Heart left ventricle (tissue), 16 donors: ENCODE measurements around the gene SLC9A7. TPM values are rescaled to one million over a fixed set of nuclear protein-coding genes. Genes with fewer than 3 reads are reported as not detected.

ENCODE experiments used
- ATAC-seq, 4 donors: fragments of 200-7000 bp; cut with Tn5 transposase; one replicate each; pipeline ENCODE4 v1.9.1; 2020 to 2022; ENCODE audit warnings: moderate library complexity in 4 of 4, mild to moderate bottlenecking in 3 of 4, moderate number of reproducible peaks in 1 of 4
- DNase-seq, 5 donors: peaks; one replicate each; pipeline ENCODE4 v3.0.0-alpha.2; 2020
- H3K27ac ChIP-seq, 12 donors: fragments of 200-600 bp; sonication (generic) in 4 of 12; one replicate each; pipeline versions ENCODE4 v1.5.0 to v1.8.0; 2016 to 2022; ENCODE audit warnings: mild to moderate bottlenecking in 2 of 12
- H3K27me3 ChIP-seq, 9 donors: fragments of 200-600 bp; sonication (generic) in 2 of 9; one replicate each; pipeline versions ENCODE4 v1.5.1 to v1.8.0; 2016 to 2022; ENCODE audit warnings: mild to moderate bottlenecking in 3 of 9
- H3K36me3 ChIP-seq, 9 donors: fragments of 200-600 bp; sonication (generic) in 2 of 9; one replicate each; pipeline versions ENCODE4 v1.5.0 to v1.8.0; 2018 to 2022; ENCODE audit warnings: mild to moderate bottlenecking in 2 of 9
- H3K4me1 ChIP-seq, 12 donors: fragments of 200-600 bp; sonication (generic) in 4 of 12; one replicate each; pipeline versions ENCODE4 v1.5.0 to v1.8.0; 2016 to 2022; ENCODE audit warnings: mild to moderate bottlenecking in 3 of 12
- H3K4me3 ChIP-seq, 12 donors: fragments of 200-600 bp; sonication (generic) in 4 of 12; one replicate each; pipeline versions ENCODE4 v1.5.0 to v1.8.0; 2017 to 2022; ENCODE audit warnings: mild to moderate bottlenecking in 9 of 12, moderate library complexity in 4 of 12
- H3K9me3 ChIP-seq, 12 donors: fragments of 200-600 bp; sonication (generic) in 4 of 12; one replicate each; pipeline versions ENCODE4 v1.5.0 to v1.8.0; 2016 to 2022; ENCODE audit warnings: mild to moderate bottlenecking in 1 of 12
- CTCF ChIP-seq, 12 donors: fragments of 200-600 bp; sonication (generic) in 4 of 12; IDR thresholded peaks; one replicate each; pipeline versions ENCODE4 v1.5.0 to v1.8.0; 2018 to 2022; ENCODE audit warnings: antibody characterized with exemption in 12 of 12, mild to moderate bottlenecking in 5 of 12
- POLR2A ChIP-seq, 2 donors: fragments of 450-650 bp; IDR thresholded peaks; one replicate each; pipeline ENCODE4 v1.6.1; 2017; ENCODE audit warnings: antibody characterized with exemption in 2 of 2, mild to moderate bottlenecking in 2 of 2, moderate library complexity in 2 of 2
- WGBS, 4 donors: extraction: QIAGEN DNeasy Blood & Tissue Kit in 2 of 4; methylation state at CpG; one replicate each; pipeline versions ENCODE4 v1.1.5 to v1.1.7; 2013 to 2018; 5-methylcytosine and 5-hydroxymethylcytosine counted together
- intact Hi-C, 10 donors: fragments of 100-400 bp; cut with DNase I; formaldehyde crosslinking; loops; one replicate each; pipeline versions ENCODE4 v1.11.1 to v1.14.2; 2022
- polyA plus RNA-seq, 2 donors: library from polyadenylated mRNA; stranded (reverse); fragments of 200-250 nt; gene quantifications; one replicate each; pipeline ENCODE4 v1.2.3, GENCODE V29; 2013
- total RNA-seq, 9 donors: library from RNA; depleted of rRNA in 2 of 9; stranded (reverse); fragments of >200 nt in 2 of 9; fragmentation: NEBNext Ultra II Directional in 3 of 9; extraction: Animal tissue kit (Norgen Biotek cat#: 25700) in 3 of 9; gene quantifications; one replicate each; pipeline versions ENCODE4 v1.1.0 to v1.2.4, GENCODE V29; 2016 to 2023
- donor health status: ischemic (EF 13 %, LVEDD 7.1; RV severe dilation, severe dysfunction).
- donor health status: healthy with polysubstance abuse.
- donor health status: DM: no; HTN: yes; CAD: no.
- donor health status: DM: no; HTN: no; CAD: no.
- donor health status: ischemic (EF 25% LVEDD 6.9; RV normal size, moderate dysfunction).
- donor health status: ischemic (EF 25% LVEDD 5.7; RV mildly dilated, moderate dysfunction).
- donor health status: healthy.
- donor health status: DM: yes; HTN: yes; CAD: no.
- donor health status: ischemic (EF 35%, LVEDD 5.7; RV mildly dilated, moderate dysfunction).
- donor health status: nonischemic (EF 11% LVEDD 7.7; RV severe dilation, severe dysfunction).
- donor health status: DM: yes; HTN: yes; CAD: no.
- donor health status: PGD.
- donor health status: ischemic (EF 29% LVEDD 5.4; RV normal size, mild dysfunction).
- donor health status: nonischemic (EF 23%, LVEDD 6.1; RV moderate dilation, normal function).

Gene SLC9A7
- total and polyA plus RNA-seq, 11 donors = 0.46 to 8.6 (median 2.3) TPM

GRCh38 chrX:46759645-46759974 is 692 bp upstream of the SLC9A7 start:
- peak overlapping the region in 11 of 12 donors; percentile 9 to 61 (median 51) for H3K4me3 ChIP-seq
- intact Hi-C loops = loop anchor here (1.0 to 5.0 kb wide), 8 partner anchors 33 to 333 kb away; no protein-coding TSS in a partner anchor
- DNase-seq = no peak
- H3K4me1 ChIP-seq = peaks cover 0 to 5% (median 0%) of the 10 kb centered on the region in 12 donors
- no peaks in the 10 kb centered on the region for H3K36me3 ChIP-seq
- no peak overlapping the region for H3K27ac ChIP-seq
- 11 to 35% (median 19%) methylated on average over 4 of the region's 4 CpGs for WGBS, 4 donors
- H3K27me3 ChIP-seq = peaks cover 0 to 23% (median 0%) of the 10 kb centered on the region in 9 donors
- ATAC-seq = no peak
- H3K9me3 ChIP-seq = peaks cover 0 to 13% (median 0%) of the 10 kb centered on the region in 12 donors
- no peak for TF ChIP-seq POLR2A (IDR thresholded peaks at IDR 0.05)
- TF ChIP-seq CTCF (IDR thresholded peaks at IDR 0.05) = no peak

- 8 to 59% (median 33%) methylated on average over 38 to 47 of the region's 47 CpGs for WGBS, 4 donors
- intact Hi-C loops = loop anchor here (2.0 to 5.0 kb wide), 7 partner anchors 34 to 334 kb away; no protein-coding TSS in a partner anchor
- no peaks in the 10 kb centered on the region for H3K36me3 ChIP-seq
- no peak for TF ChIP-seq POLR2A (IDR thresholded peaks at IDR 0.05)
- no peak for TF ChIP-seq CTCF (IDR thresholded peaks at IDR 0.05)
- peak overlapping the region in 2 of 12 donors; percentile 9 to 24 for H3K27ac ChIP-seq
- H3K4me1 ChIP-seq = peaks cover 0 to 5% (median 0%) of the 10 kb centered on the region in 12 donors
- H3K27me3 ChIP-seq = peaks cover 0 to 17% (median 0%) of the 10 kb centered on the region in 9 donors
- peaks cover 0 to 6% (median 0%) of the 10 kb centered on the region in 12 donors for H3K9me3 ChIP-seq
- peak overlapping the region; percentile 9 to 61 (median 48) for H3K4me3 ChIP-seq
- ATAC-seq (peak in 3 of 4 donors; percentile 20 to 37 (median 36)), DNase-seq (no peak)
Observed at GRCh38 chrX:46758163-46758955, 559 bp downstream of the SLC9A7 start.

- ATAC-seq (no peak), DNase-seq (no peak)
- H3K27me3 ChIP-seq = peaks cover 0 to 13% (median 0%) of the 10 kb centered on the region in 9 donors
- H3K27ac ChIP-seq = no peak overlapping the region
- peak overlapping the region in 1 of 12 donors; percentile 61 for H3K4me3 ChIP-seq
- H3K4me1 ChIP-seq = peaks cover 0 to 5% (median 0%) of the 10 kb centered on the region in 12 donors
- intact Hi-C loops = loop anchor here in 8 of 10 donors (5.0 kb wide), 5 partner anchors 35 to 335 kb away; no protein-coding TSS in a partner anchor
- TF ChIP-seq POLR2A (IDR thresholded peaks at IDR 0.05) (no peak), CTCF (IDR thresholded peaks at IDR 0.05) (no peak)
- H3K36me3 ChIP-seq = no peaks in the 10 kb centered on the region
- H3K9me3 ChIP-seq = no peaks in the 10 kb centered on the region
- 79 to 80% (median 79%) methylated on average over 8 of the region's 8 CpGs for WGBS, 4 donors
Observed at GRCh38 chrX:46757593-46757992, 1.3 kb downstream of the SLC9A7 start.

- WGBS, 4 donors = 62 to 71% (median 65%) methylated on average over 8 of the region's 8 CpGs
- no peaks in the 10 kb centered on the region for H3K9me3 ChIP-seq
- H3K36me3 ChIP-seq = no peaks in the 10 kb centered on the region
- H3K27ac ChIP-seq = no peak overlapping the region
- no peak for TF ChIP-seq CTCF (IDR thresholded peaks at IDR 0.05)
- H3K27me3 ChIP-seq = peaks cover 0 to 13% (median 0%) of the 10 kb centered on the region in 9 donors
- ATAC-seq (no peak), DNase-seq (no peak)
- intact Hi-C loops = loop anchor here in 8 of 10 donors (5.0 kb wide), 5 partner anchors 35 to 335 kb away; no protein-coding TSS in a partner anchor
- no peak overlapping the region for H3K4me3 ChIP-seq
- H3K4me1 ChIP-seq = peaks cover 0 to 5% (median 0%) of the 10 kb centered on the region in 12 donors
Observed at GRCh38 chrX:46757052-46757451, 1.9 kb downstream of the SLC9A7 start.
